NCI-H524 treated with DMSO at 0.1 percent for 48 hours (cell line): Measurements from ENCODE around the gene GALNT9.

Experiments used
- DNase-seq: peaks from one replicate; lab custom pipeline; 2025; lab: John Stamatoyannopoulos, UW

The GALNT9 gene

DNA sequence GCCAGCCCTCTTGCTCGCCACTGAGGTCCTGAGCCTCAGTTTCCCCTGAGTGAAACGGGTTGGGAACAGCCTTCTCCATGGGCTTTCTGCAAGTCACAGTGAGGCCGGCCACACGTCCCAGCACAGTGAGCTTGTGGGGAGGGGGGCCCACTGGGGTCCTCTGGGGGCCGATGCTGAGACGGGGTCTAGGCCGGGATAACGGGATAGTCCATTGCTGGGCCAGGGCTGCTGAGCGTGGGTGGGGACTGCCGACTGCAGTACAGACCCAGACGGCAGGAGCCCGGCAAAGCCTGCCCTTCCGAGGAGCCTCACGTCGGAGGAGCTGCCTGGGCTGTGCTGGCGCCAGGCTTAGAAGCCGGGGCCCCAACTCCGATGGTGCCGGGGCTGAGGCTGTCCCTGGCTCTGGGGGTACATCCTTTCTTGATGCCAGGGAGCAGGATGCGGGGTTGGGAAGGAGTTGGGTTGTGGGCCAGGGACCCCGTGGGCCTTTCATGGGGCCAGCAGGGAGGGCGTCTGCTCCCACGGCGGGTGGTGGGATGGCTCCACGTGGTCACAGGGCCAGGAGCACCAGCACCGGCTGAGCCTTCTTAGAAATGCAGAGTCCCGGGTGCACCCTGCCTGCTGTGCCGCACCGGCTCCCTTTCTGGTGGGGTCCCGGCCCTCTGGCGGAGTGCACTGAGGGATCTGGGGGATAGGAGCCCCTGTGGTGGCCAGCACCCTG, 160.9 kb downstream of the GALNT9 start:
- no peak for DNase-seq

DNA sequence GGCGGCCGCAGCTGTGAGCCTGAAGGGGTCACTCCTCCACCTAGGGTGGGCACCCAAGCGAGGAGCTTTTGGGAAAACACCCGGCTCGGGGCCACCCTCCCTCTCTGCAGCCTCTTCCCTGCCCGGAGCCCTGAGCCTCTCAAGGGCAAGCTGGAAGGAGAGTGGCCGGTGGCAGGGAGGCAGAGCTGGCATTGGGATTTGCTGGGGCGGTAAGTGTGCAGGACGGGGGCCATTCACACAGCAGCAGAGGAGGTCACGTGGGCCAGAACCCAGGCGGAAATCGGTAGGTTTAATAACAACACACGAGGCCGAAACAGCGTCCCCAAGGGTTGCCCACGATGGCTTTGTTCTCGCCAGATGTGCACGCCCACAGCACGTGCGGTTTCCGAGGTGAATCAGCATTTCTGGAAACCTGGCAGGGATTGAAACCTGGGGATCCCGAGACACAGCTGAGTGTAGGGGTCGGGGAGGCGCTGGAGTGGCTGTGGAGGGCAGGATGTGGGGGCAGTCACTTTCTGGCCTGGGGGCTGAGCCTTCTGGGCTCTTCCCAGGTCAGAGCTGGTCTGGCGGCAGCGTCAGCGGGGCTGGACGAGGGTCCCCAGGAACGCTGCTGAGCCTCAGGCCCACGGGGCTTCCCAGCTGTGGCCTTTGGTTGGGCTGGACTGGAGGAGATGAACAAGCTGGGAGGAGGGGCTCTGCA, 161.6 kb downstream of the GALNT9 start:
- no peak for DNase-seq

DNA sequence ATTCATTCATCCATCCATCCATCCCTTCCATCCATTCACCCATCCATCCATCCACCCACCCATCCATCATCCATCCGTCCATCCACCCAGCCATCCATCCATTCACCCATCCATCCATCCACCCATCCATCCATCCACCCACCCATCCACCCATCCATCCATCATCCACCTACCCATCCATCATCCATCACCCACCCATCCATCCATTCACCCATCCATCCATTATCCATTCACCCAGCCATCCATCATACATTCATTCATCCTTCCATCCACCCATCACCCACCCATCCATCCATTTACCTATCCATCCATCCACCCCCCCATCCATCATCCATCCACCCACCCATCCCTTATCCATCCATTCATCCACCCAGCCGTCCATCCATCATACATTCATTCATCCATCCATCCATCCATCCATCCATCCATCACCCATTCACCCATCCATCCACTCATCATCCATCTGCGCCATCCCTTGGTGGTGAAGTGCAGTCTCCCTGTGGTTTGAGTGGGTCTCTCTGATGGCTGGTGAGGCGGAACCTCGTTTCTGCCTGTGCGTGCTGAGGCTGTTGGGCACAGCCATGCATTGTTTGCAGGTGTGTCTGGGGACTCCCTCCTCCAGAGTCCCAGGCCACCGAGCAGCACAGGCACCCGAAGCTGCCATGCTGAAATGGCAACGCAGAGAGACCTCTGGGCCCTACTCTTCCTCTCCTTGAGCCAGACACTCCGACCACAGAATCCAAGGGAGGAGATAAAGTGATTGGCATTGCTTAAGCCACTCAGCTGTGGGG, 162.4 kb downstream of the GALNT9 start:
- DNase-seq = no peak

DNA sequence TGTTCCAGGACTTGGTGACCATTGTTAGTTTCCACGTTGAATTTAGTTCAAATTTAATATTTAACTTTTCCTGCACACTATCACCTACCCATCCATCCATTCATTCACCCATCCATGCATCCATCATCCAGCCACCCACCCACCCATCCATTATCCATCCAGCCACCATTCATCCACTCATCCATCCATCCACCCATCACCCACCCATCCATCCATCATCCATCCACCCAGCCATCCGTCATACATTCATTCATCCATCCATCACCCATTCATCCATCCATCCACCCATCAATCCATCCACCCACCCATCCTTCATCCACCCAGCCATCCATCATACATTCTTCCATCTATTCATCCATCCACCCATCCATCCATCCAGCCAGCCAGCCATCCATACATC, 163.3 kb downstream of the GALNT9 start:
- DNase-seq = no peak

DNA sequence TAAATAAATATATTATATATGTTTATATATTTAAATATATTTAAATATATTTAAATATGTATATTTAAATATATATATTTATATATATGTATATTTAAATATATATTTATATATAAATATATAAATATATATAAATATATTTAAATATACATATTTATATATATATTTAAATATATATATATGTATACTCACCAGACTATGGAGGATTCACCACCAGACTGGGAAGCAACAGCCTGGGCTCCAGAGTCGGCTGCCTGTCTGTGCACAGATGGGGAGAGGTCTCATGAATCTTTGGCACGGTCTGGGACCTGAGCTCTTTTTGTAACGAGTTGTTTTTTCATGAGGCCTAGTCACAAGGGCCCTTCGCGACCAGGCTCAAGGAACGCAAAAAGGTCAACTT, 163.8 kb downstream of the GALNT9 start:
- DNase-seq = no peak

DNA sequence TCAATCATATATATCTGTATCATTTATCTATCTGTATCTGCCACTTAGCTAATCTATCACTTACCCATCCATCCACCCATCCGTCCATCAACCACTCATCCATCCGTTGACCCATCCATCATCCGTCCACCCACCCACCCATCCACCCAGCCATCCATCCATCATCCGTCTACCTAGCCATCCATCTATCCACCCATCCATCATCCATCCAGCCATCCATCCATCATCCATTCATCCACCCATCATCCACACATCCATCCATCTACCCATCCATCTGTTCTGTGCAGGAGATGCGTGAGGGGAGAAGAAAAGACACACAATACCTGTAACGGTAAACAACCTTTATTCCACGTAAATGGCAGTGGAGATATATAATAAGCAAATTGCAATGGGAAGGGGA, 165.0 kb downstream of the GALNT9 start:
- DNase-seq = no peak

DNA sequence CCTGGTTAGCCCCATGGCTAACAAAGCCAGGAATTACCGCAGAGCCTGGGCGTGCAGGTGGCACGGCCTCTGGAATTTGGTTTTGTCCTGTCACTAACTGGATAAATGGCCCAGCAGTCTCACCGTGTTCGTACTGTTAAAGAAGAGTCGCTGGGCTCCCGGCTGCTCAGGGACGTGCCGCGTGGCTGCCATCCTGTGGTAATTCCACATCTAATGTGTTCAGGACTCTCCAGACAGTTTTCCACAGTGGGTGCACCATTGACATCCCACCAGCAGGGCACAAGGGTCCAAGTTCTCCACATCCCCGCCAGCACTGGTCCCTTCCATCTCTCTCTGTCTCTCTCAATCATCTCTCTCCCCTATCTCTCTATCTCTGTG, 165.5 kb downstream of the GALNT9 start:
- no peak for DNase-seq

DNA sequence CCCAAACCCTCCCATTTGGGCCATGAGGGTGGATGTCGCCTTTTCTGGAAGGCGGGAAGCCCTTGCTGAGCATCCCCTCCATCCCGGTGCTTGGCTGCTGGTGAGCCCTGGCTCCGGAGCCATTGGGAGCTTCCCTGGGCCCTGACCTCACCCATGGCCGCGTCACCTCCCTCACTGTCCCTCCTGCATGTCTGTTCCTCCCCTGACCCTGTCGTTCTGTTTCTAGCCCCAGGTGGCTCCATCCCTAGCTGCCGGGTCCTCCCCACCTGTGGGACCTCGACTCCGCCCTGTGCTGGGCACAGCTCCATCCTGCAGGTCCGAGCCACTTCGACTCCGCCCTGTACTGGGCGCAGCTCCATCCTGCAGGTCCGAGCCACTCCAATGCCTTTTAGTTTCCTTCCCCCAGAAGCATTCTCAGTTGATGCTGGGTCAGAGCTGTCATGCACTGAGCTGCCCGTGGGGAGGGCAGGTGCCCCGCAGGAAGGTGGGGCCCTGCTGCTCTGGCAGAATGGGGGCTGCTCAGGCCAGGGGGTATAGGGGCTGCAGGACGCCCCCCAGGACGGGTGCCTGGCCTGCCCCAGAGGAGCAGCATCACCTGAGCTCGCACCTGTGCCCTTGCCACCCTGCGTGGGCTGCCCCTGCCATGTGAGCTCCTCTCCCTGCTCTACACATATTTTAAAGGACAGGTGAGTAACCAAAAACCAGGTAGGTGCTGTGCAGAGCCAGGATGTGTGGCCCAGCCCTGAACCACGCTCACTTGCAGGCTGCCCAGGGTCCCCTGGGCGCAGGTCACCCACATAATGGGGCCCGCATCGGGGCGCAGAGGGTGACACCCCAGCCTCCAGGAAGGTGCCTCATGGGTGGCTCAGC, 166.1 kb downstream of the GALNT9 start:
- no peak for DNase-seq

DNA sequence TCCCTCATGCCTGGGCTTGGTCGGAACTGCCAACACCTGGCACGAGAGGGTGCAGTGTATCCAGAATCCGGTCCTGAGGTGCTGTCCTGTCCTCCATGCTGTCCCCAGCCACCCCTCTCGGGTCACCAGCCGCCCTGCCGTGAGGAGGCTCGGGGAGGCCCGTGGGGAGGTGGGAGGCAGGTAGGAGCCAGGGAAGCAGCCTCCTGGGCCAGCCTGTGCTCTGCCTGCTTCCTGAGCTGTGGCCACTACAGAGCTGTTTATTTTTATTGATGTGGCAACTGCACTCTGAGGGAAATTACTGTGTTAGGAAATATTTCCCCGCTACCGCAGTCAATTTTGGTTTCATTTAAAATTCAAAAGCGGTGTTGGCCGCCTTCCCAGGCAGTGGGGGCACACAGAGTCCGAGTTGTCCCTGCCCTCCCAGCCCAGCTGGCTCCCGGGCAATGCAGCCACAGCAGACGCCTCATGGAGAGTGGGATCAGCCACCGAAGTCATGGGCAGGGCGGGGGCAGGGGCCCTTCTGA, 166.8 kb downstream of the GALNT9 start:
- DNase-seq = no peak

DNA sequence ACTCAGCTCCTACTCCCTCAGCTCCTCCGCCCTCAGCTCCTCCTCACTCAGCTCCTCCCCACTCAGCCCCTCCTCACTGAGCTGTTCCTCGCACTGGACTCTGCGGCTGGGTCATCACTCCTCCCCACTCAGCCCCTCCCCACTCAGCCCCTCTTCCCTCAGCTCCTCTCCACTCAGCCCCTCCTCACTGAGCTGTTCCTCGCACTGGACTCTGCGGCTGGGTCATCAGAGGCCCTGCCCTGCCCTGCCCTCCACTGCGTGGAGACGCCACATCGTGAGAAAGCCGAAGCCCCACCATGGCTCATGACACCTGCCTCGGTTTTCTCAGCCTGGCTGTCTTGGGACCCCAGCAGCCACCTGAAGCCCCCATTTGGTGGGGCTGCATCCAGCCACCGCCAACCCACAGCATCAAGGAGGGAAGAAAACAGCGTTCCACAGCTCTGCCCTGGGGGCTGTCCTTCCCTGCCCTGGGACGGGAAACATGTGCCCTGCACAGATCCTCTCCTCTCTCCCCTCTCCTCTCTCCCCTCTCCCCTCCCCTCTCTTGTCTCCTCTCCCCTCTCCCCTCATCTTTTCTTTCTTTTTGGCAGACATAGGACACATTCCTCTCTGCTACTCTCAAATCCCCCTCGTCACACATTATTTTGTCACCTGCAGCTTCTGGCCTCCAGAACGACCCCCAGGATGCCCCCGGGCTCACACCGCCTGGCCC, 167.4 kb downstream of the GALNT9 start:
- DNase-seq = no peak

DNA sequence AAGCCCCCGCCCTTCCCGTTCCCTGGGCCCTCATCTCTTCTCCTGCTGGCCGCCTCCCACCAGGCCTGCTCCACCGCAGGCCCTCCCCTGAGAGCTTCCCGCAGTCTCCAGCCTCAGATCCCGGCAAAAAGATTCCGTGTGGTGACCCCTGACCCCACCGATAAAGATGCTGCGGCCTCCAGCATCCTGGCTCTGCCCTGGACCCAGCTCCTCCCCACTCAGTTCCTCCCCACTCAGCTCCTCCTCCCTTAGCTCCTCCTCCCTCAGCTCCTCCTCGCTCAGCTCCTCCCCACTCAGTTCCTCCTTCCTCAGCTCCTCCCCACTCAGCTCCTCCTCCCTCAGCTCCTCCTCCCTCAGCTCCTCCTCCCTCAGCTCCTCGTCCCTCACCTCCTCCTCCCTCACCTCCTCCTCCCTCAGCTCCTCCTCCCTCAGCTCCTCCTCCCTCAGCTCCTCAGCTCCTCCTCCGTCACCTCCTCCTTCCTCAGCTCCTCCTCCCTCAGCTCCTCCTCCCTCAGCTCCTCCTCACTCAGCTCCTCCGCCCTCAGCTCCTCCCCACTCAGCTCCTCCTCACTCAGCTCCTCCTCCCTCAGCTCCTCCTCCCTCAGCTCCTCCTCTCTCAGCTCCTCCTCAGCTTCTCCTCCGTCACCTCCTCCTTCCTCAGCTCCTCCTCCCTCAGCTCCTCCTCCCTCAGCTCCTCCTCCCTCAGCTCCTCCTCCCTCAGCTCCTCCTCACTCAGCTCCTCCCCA, 168.2 kb downstream of the GALNT9 start:
- DNase-seq = no peak

DNA sequence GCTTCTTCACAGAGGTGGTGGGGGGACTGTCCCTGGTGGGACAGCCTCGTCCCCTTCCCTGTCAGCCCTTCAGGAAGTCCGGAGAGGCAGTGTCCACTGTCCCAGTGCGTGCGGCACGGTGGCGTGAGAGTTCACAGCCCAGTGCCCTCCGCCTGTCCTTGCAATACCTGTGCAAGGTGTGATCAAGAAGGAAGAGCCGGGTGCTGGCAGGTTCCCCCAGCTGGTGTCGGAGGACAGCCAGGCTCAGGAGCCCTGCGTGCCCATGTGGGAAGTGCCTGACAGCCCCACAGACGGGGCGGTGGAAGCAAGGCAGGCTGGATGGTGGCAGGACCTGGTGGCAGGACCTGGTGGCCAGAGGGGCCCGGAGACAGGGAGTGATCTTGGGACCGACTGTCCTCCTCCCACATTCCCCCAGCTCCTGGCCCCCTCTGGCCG, 168.8 kb downstream of the GALNT9 start:
- DNase-seq = no peak

DNA sequence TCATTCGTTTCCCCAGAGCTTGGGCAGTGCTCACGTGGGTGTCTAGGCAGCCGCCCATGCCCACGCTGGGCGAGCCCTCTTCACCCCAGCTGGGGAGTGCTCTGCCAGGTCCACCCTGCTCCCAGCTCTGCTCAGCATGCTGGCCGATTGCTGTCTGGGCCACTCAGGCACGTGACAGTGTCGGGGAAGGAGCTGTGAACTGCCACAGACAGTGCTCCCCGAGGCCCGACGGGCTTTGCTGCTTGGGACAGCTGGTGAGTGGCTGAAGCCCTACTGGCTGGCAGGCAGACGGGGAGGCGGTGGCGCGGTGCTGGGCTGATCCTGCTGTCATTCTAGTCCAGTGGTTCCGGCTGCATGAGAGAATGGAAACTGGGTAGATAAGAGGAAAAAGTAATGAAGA, 169.4 kb downstream of the GALNT9 start:
- DNase-seq = no peak

DNA sequence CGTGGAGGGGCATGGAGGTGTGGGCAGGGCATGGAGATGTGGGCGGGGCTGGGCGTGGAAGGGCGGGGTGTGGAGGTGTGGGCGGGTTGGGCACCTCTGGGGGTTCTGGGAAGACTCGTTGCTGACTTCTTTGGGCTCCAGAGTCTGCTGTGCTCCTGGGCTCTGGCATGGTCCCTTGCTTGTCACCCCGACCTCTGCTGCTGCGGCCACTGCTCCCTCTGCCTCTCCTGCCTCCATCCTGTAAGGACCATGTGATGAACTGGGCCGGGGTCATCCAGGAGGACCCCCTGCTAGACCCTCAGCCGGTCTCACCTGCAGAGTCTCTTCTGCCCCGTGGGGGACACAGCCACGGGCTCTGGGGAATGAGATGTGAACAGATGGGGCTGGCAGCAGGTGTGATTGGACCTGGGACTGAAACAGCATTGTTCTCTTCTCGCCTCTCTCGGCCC, 169.8 kb downstream of the GALNT9 start:
- no peak for DNase-seq

DNA sequence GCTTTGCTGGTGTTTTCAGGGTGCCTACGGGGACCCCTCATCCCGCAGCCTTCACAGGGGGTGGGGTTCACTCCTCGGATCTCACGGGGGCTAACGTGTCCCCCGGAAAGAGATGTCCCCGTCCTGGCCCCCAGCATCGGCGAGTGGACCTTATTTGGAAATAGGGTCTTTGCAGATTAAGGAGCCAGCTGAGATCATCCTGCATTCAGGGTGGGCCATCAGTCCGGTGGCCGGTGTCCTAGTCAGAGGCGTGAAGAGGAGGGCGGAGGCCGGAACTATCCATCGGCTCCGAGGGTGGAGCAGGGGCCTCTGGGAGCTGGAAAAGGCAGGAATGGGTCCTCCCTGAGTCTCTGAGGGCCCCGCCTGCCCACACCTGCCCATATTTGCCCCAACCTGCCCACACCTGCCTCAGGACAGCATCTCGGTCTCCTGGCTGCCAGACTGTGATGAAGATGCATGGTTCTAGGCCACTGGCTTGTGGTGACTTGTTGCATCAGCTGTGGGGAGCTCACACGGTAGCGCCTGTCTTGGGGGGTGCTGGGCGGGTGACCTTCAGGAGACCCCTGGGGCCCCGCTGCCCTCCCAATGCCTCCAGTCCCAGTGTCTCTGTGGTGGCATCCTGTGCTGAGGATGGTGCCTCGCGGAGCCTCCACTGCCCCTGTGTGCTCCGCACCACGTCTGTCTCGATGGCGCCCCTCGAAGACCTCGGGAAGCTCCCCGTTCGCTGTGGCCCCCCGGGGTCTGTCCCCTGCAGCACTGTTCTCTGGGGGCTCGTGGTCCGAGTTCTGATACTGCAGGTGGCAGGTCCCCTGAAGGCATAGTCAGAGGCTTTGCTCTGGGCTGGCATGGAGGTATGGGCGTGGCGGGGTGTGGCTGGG, 170.5 kb downstream of the GALNT9 start:
- DNase-seq = no peak

DNA sequence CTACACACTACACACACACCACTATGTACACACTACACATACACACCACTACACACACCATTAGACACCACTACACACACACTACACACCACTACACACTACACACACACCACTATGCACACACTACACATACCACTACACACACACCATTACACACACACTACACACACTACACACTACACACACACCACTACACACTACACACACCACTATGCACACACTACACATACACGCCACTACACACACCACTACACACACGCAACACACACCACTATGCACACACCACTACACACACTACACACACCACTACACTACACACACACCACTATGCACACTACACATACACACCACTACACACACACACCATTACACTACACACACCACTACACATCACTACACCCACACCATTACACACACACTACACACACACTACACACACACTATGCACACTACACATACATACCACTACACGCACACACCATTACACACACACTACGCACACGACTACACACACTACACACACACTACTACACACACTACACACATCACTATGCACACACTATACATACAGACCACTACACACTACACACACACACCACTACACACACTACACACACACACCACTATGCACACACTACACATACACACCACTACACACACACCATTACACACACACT, 171.5 kb downstream of the GALNT9 start:
- DNase-seq = no peak

DNA sequence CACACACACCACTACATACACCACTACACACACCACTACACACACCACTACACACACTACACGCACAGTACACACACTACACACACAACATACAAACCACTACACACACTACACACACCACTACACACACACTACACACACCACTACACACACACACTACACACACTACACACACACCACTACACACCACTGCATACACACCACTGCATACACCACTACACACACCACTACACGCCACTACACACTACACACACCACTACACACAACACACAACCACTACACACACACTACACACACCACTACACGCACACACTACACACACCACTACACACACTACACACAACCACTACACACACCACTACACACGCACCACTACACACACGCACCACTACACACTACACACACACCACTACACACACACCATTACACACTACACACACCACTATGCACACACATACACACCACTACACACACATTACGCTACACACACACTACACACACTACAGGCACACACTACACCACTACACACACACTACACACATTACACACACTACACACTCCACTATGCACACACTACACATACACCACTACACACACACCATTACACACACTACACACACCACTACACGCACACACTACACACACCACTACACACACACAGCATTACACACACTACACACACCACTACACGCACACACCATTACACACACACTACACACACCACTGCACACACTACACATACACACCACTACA, 172.6 kb downstream of the GALNT9 start:
- DNase-seq = no peak
